ENCODE data around the gene LIM2. TPM values are rescaled to one million over a fixed set of nuclear protein-coding genes. Genes with fewer than 3 reads are reported as not detected.
"Not testable (repeated sequence)": the region's sequence is repeated elsewhere in the genome, so short reads cannot be mapped to it uniquely, and the experiment has no call there.

Gene LIM2
- total and polyA plus RNA-seq, 2 donors (not counting 1 experiment from before 2014, with no cell fraction given) = not detected

- peaks cover 0 to 4% (median 3%) of the 10 kb centered on the region in 3 donors for H3K9me3 ChIP-seq (ENCODE audit: control extremely low read depth in 1 of 3, control insufficient read depth in 2 of 3, insufficient read depth in 1 of 3, low read length in 2 of 3)
- H3K9ac ChIP-seq (ENCODE audit: low read length) = no peak overlapping the region
- Mint-ChIP-seq H3K4me1 (peaks cover 20% of the 10 kb centered on the region), H3K27ac (no peak overlapping the region), H3K27me3 (no peaks in the 10 kb centered on the region), H3K4me3 (no peak overlapping the region), H3K9me3 (ENCODE audit: insufficient read depth) (no peaks in the 10 kb centered on the region)
- WGBS (ENCODE audit: insufficient coverage) = 66% methylated on average over 6 of the region's 6 CpGs
- H3K79me2 ChIP-seq (ENCODE audit: control insufficient read depth, insufficient read depth, low read length) = no peaks in the 10 kb centered on the region
- no peak overlapping the region for H3K4me3 ChIP-seq (ENCODE audit: control extremely low read depth in 1 of 5, extremely low read depth in 1 of 5, insufficient read depth in 1 of 5, low read depth in 2 of 5, low read length in 4 of 5)
- ATAC-seq (ENCODE audit: low read depth) (peak; percentile 76), DNase-seq (peak; percentile 60)
- H4K20me1 ChIP-seq (ENCODE audit: control insufficient read depth, insufficient read depth, low read length, poor library complexity, severe bottlenecking) = no peaks in the 10 kb centered on the region
- H3K36me3 ChIP-seq (replicated peaks in 1 of 2; ENCODE audit: control extremely low read depth in 1 of 2, control insufficient read depth in 1 of 2, extremely low read depth in 1 of 2, insufficient read depth in 2 of 2, low read length in 1 of 2) = peaks cover 2 to 8% of the 10 kb centered on the region in 2 experiments
- POLR2A ChIA-PET = interaction anchor here (2.1 kb wide), 1 partner anchor 10 kb away, joined by 14 read pairs; the partner anchor contains the start of gene SIGLEC10
- intact Hi-C loops (cut with micrococcal nuclease) = loop anchor here (2.0 kb wide), 1 partner anchor 69 kb away; no protein-coding TSS in a partner anchor
- H3K4me2 ChIP-seq (replicated peaks; ENCODE audit: low read depth, low read length, poor library complexity, severe bottlenecking) = peak overlapping the region; percentile 24
- peak overlapping the region in 1 of 2 donors; percentile 48 for H3K27ac ChIP-seq (ENCODE audit: low read length in 2 of 2)
- TF ChIP-seq EZH2 (IDR thresholded peaks at IDR 0.05; ENCODE audit: borderline replicate concordance, insufficient read depth, low read depth, low read length, poor library complexity, severe bottlenecking) (no peak), CTCF (IDR thresholded peaks at IDR 0.05) (peak; percentile 63)
- H3K27me3 ChIP-seq (replicated peaks in 1 of 4; ENCODE audit: control extremely low read depth in 1 of 4, control insufficient read depth in 3 of 4, insufficient read depth in 4 of 4, low read length in 3 of 4) = no peaks in the 10 kb centered on the region
- H2AFZ ChIP-seq (ENCODE audit: insufficient read depth, low read depth, low read length, poor library complexity, severe bottlenecking) = peak overlapping the region; percentile 3
- H3K4me1 ChIP-seq (ENCODE audit: control insufficient read depth in 2 of 2, insufficient read depth in 2 of 2, low read length in 2 of 2) = peaks cover 22 to 30% of the 10 kb centered on the region in 2 donors
- CTCF ChIA-PET = interaction anchor here (0.7 to 3.4 kb wide), 15 partner anchors 10 to 252 kb away, joined by 3 to 38 read pairs (median 6); partner anchors contain the start of genes SIGLEC10 and VSIG10L
Measured at GRCh38 chr19:51407511-51408131, 19.8 kb upstream of the LIM2 start.

GRCh38 chr19:51402117-51402516 is 14.3 kb upstream of the LIM2 start:
- no peak for DNase-seq
- Mint-ChIP-seq H3K27ac (no peak overlapping the region), H3K27me3 (no peaks in the 10 kb centered on the region), H3K9me3 (ENCODE audit: insufficient read depth) (no peaks in the 10 kb centered on the region), H3K4me1 (no peaks in the 10 kb centered on the region), H3K4me3 (no peak overlapping the region)
- ChIA-PET CTCF (interaction anchor here (1.4 to 9.2 kb wide), 3 partner anchors 15 to 37 kb away, joined by 3 to 98 read pairs (median 46); partner anchors contain the start of gene SIGLEC10), POLR2A (interaction anchor here (0.6 kb wide), 1 partner anchor 20 kb away, joined by 7 read pairs; no protein-coding TSS in a partner anchor)
- no peaks in the 10 kb centered on the region for H4K20me1 ChIP-seq (ENCODE audit: control insufficient read depth, insufficient read depth, low read length, poor library complexity, severe bottlenecking)
- no peaks in the 10 kb centered on the region for H3K27me3 ChIP-seq (replicated peaks in 1 of 4; ENCODE audit: control extremely low read depth in 1 of 4, control insufficient read depth in 3 of 4, insufficient read depth in 4 of 4, low read length in 3 of 4)
- no peaks in the 10 kb centered on the region for H3K79me2 ChIP-seq (ENCODE audit: control insufficient read depth, insufficient read depth, low read length)
- no peak overlapping the region for H2AFZ ChIP-seq (ENCODE audit: insufficient read depth, low read depth, low read length, poor library complexity, severe bottlenecking)
- no peaks in the 10 kb centered on the region for H3K36me3 ChIP-seq (replicated peaks in 1 of 2; ENCODE audit: control extremely low read depth in 1 of 2, control insufficient read depth in 1 of 2, extremely low read depth in 1 of 2, insufficient read depth in 2 of 2, low read length in 1 of 2)
- peaks cover 0 to under 1% of the 10 kb centered on the region in 2 donors for H3K4me1 ChIP-seq (ENCODE audit: control insufficient read depth in 2 of 2, insufficient read depth in 2 of 2, low read length in 2 of 2)
- peaks cover 2 to 15% (median 14%) of the 10 kb centered on the region in 3 donors for H3K9me3 ChIP-seq (ENCODE audit: control extremely low read depth in 1 of 3, control insufficient read depth in 2 of 3, insufficient read depth in 1 of 3, low read length in 2 of 3)
- H3K4me3 ChIP-seq (ENCODE audit: control extremely low read depth in 1 of 5, extremely low read depth in 1 of 5, insufficient read depth in 1 of 5, low read depth in 2 of 5, low read length in 4 of 5) = no peak overlapping the region
- H3K4me2 ChIP-seq (replicated peaks; ENCODE audit: low read depth, low read length, poor library complexity, severe bottlenecking) = no peak overlapping the region
- no peak overlapping the region for H3K27ac ChIP-seq (ENCODE audit: low read length in 2 of 2)
- intact Hi-C loops (cut with micrococcal nuclease) = no loop called here
- TF ChIP-seq EZH2 (IDR thresholded peaks at IDR 0.05; ENCODE audit: borderline replicate concordance, insufficient read depth, low read depth, low read length, poor library complexity, severe bottlenecking) (no peak), CTCF (IDR thresholded peaks at IDR 0.05) (no peak)
- no peak overlapping the region for H3K9ac ChIP-seq (ENCODE audit: low read length)
- 100% methylated on average over 9 of the region's 9 CpGs for WGBS (ENCODE audit: insufficient coverage)
- ATAC-seq (ENCODE audit: low read depth) = no peak

GRCh38 chr19:51399936-51400335 is 12.2 kb upstream of the LIM2 start:
- H3K36me3 ChIP-seq (replicated peaks in 1 of 2; ENCODE audit: control extremely low read depth in 1 of 2, control insufficient read depth in 1 of 2, extremely low read depth in 1 of 2, insufficient read depth in 2 of 2, low read length in 1 of 2); intact Hi-C loops (cut with micrococcal nuclease); H3K27me3 ChIP-seq (replicated peaks in 1 of 4; ENCODE audit: control extremely low read depth in 1 of 4, control insufficient read depth in 3 of 4, insufficient read depth in 4 of 4, low read length in 3 of 4); H3K4me3 ChIP-seq (ENCODE audit: control extremely low read depth in 1 of 5, extremely low read depth in 1 of 5, insufficient read depth in 1 of 5, low read depth in 2 of 5, low read length in 4 of 5); ATAC-seq (ENCODE audit: low read depth); DNase-seq; H4K20me1 ChIP-seq (ENCODE audit: control insufficient read depth, insufficient read depth, low read length, poor library complexity, severe bottlenecking); H3K27ac Mint-ChIP-seq; H3K27ac ChIP-seq (ENCODE audit: low read length in 2 of 2); H3K79me2 ChIP-seq (ENCODE audit: control insufficient read depth, insufficient read depth, low read length); H3K9me3 Mint-ChIP-seq (ENCODE audit: insufficient read depth); H2AFZ ChIP-seq (ENCODE audit: insufficient read depth, low read depth, low read length, poor library complexity, severe bottlenecking); POLR2A ChIA-PET; H3K9ac ChIP-seq (ENCODE audit: low read length); H3K4me2 ChIP-seq (replicated peaks; ENCODE audit: low read depth, low read length, poor library complexity, severe bottlenecking); H3K4me3 Mint-ChIP-seq; H3K27me3 Mint-ChIP-seq: not testable (repeated sequence)
- CTCF ChIA-PET = interaction anchor here (1.0 to 9.2 kb wide), 8 partner anchors 17 to 257 kb away, joined by 3 to 98 read pairs (median 6); partner anchors contain the start of genes ETFB and SIGLEC10
- Histone ChIP-seq H3K9me3 (ENCODE audit: control extremely low read depth in 1 of 3, control insufficient read depth in 2 of 3, insufficient read depth in 1 of 3, low read length in 2 of 3) (peaks cover 2 to 15% (median 14%) of the 10 kb centered on the region in 3 donors), H3K4me1 (ENCODE audit: control insufficient read depth in 2 of 2, insufficient read depth in 2 of 2, low read length in 2 of 2) (peaks cover 4 to 10% of the 10 kb centered on the region in 2 donors)
- 89% methylated on average over 3 of the region's 7 CpGs for WGBS (ENCODE audit: insufficient coverage)
- peaks cover 10% of the 10 kb centered on the region for H3K4me1 Mint-ChIP-seq

Measured in B cell (primary cell).